Measurements from ENCODE around the gene PPM1N. TPM values are rescaled to one million over a fixed set of nuclear protein-coding genes. Genes with fewer than 3 reads are reported as not detected.
A peak's percentile ranks its signal among the peaks of the same experiment; 100 is the strongest.

The PPM1N gene
- total RNA-seq, 2 experiments from 2014 or later, result 3.3 to 3.5 TPM

DNA sequence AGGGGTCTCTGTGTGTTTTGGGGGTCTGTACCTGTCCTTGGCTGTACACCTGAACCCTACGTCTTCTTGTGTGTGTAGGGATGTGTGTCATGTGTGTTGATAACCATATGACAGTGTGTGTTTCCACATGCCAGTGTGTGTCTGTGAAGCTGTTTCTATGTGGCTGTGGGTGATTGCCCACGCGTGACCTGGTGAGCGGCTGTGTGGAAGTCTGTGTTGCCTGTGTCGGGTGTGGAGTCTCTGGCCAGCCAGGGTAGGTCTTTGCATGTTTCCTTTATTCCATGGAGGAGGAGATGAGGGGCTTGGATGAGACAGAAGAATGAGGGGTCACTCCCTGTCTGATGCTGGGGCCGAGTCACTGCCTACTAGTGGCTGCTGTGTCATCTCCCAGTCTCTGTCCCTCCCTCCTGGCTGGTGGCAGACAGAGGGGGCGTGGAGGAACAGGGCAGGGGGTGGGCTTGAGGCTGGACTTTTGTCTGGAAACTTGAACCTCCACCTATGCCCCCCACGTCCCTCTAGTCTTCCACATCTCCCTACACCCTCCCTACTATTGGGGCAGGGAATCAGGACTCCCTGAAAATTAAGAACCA, 33.3 kb upstream of the PPM1N start:
- no peak overlapping the region for H3K27ac Mint-ChIP-seq
- peaks cover 8% of the 10 kb centered on the region for H3K36me3 ChIP-seq (ENCODE audit: insufficient read depth, low read length)
- H3K27me3 Mint-ChIP-seq, result peaks cover 4% of the 10 kb centered on the region
- H3K36me3 Mint-ChIP-seq (ENCODE audit: low read depth), result peaks cover 25% of the 10 kb centered on the region
- no peak overlapping the region for H3K27ac ChIP-seq (ENCODE audit: low read depth in 1 of 2, low read length in 2 of 2)
- no peaks in the 10 kb centered on the region for H3K9me3 ChIP-seq (ENCODE audit: control insufficient read depth in 1 of 2, insufficient read depth in 1 of 2, low read length in 2 of 2)
- peaks cover 19% of the 10 kb centered on the region for H3K4me1 Mint-ChIP-seq (ENCODE audit: low read depth)
- TF ChIP-seq, protein P1, sequence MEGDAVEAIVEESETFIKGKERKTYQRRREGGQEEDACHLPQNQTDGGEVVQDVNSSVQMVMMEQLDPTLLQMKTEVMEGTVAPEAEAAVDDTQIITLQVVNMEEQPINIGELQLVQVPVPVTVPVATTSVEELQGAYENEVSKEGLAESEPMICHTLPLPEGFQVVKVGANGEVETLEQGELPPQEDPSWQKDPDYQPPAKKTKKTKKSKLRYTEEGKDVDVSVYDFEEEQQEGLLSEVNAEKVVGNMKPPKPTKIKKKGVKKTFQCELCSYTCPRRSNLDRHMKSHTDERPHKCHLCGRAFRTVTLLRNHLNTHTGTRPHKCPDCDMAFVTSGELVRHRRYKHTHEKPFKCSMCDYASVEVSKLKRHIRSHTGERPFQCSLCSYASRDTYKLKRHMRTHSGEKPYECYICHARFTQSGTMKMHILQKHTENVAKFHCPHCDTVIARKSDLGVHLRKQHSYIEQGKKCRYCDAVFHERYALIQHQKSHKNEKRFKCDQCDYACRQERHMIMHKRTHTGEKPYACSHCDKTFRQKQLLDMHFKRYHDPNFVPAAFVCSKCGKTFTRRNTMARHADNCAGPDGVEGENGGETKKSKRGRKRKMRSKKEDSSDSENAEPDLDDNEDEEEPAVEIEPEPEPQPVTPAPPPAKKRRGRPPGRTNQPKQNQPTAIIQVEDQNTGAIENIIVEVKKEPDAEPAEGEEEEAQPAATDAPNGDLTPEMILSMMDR (IDR thresholded peaks at IDR 0.05), result no peak
- no peak overlapping the region for H3K4me3 ChIP-seq (ENCODE audit: low read length)
- intact Hi-C loops (cut with DNase I, micrococcal nuclease), result loop anchor here in 1 of 2 experiments (1.0 kb wide), 1 partner anchor 9 kb away; no protein-coding TSS in a partner anchor
- H3K4me1 ChIP-seq (ENCODE audit: insufficient read depth, low read length), result peaks cover 16% of the 10 kb centered on the region
- H3K4me3 Mint-ChIP-seq, result no peak overlapping the region
- H3K27me3 ChIP-seq (ENCODE audit: control insufficient read depth in 1 of 2, insufficient read depth in 2 of 2, low read length in 2 of 2), result no peaks in the 10 kb centered on the region
- ATAC-seq (ENCODE audit: poor library complexity) (no peak), DNase-seq (no peak)
- H3K9me3 Mint-ChIP-seq, result no peaks in the 10 kb centered on the region
- ChIA-PET CTCF (interaction anchor here (1.3 kb wide), 1 partner anchor 19 kb away, joined by 5 read pairs; no protein-coding TSS in a partner anchor), POLR2A (no interaction called here)

DNA sequence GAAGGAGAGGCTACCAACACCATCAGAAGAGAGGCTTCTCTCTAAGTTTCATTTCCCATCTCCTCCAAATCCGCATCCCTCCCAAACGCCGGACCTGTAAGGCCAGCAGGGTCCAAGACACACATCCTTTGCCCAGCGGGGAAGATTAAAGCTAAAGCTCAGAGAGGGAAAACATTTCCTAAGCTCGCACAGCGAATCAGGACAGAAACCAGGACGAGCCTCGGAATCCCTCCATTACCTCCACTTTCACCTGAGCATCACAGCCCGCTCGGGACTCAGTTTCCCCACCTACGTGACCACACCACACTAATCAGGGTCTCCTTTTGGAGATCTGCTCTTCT, 31.2 kb upstream of the PPM1N start:
- peak overlapping the region; percentile 96 to 99 for H3K27ac ChIP-seq (ENCODE audit: low read depth in 1 of 2, low read length in 2 of 2)
- peaks cover 11% of the 10 kb centered on the region for H3K27me3 Mint-ChIP-seq
- ChIA-PET CTCF (interaction anchor here (1.5 to 7.1 kb wide), 5 partner anchors 10 to 175 kb away, joined by 6 to 128 read pairs (median 7); no protein-coding TSS in a partner anchor), POLR2A (interaction anchor here (0.6 to 4.9 kb wide), 8 partner anchors 11 to 303 kb away, joined by 3 to 119 read pairs (median 5); partner anchors contain the start of gene OPA3)
- H3K36me3 ChIP-seq (ENCODE audit: insufficient read depth, low read length), result peaks cover 30% of the 10 kb centered on the region
- ATAC-seq (ENCODE audit: poor library complexity) (no peak), DNase-seq (no peak)
- H3K4me1 ChIP-seq (ENCODE audit: insufficient read depth, low read length), result peaks cover 32% of the 10 kb centered on the region
- peak overlapping the region; percentile 94 for H3K4me3 ChIP-seq (ENCODE audit: low read length)
- H3K4me1 Mint-ChIP-seq (ENCODE audit: low read depth), result peaks cover 29% of the 10 kb centered on the region
- no peaks in the 10 kb centered on the region for H3K9me3 ChIP-seq (ENCODE audit: control insufficient read depth in 1 of 2, insufficient read depth in 1 of 2, low read length in 2 of 2)
- intact Hi-C loops (cut with DNase I, micrococcal nuclease), result loop anchor here (1.0 kb wide), 1 partner anchor 16 kb away; no protein-coding TSS in a partner anchor
- H3K9me3 Mint-ChIP-seq, result no peaks in the 10 kb centered on the region
- H3K27ac Mint-ChIP-seq, result peak overlapping the region; percentile 98
- H3K4me3 Mint-ChIP-seq, result peak overlapping the region; percentile 96
- H3K27me3 ChIP-seq (ENCODE audit: control insufficient read depth in 1 of 2, insufficient read depth in 2 of 2, low read length in 2 of 2), result peaks cover 0 to 1% of the 10 kb centered on the region in 2 experiments
- TF ChIP-seq, protein P1 (IDR thresholded peaks at IDR 0.05), result no peak
- H3K36me3 Mint-ChIP-seq (ENCODE audit: low read depth), result peaks cover 25% of the 10 kb centered on the region

DNA sequence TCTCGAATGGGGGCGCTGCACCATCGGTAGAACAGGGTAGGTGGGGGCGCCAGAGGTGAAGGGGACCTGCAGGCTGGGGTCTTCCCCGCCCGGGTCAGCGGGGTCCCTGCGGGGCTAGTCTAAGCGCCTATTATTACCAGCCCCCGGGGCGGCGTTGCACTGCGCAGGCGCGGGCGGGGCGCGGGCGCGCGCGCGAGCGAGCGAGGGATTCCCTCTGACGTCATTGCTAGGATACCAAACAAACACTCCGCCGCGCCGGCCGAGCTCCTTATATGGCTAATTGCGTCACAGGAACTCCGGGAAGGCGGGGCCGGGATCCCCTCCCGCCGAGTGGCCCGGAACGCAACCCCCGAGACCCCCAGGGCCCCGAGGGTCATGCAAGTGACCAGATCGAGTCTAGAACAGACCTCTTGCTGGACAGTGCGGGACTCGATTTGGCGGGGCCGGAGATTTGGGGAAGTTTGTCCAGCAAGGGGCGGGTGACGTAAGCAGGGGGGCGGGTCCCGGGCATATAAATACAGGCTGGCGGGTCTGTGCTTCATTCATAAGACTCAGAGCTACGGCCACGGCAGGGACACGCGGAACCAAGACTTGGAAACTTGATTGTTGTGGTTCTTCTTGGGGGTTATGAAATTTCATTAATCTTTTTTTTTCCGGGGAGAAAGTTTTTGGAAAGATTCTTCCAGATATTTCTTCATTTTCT, 30.6 kb upstream of the PPM1N start, which contains the start of gene FOSB:
Gene FOSB (plus strand): TSS at position 541 of the 703 bp plus-strand sequence. CDS start 591 bp downstream, outside the sequence.
- ATAC-seq (ENCODE audit: poor library complexity) (peak; percentile 17), DNase-seq (peak; percentile 88 to 98 (median 94))
- intact Hi-C loops (cut with DNase I, micrococcal nuclease), result loop anchor here (1.0 kb wide), 1 partner anchor 16 kb away; no protein-coding TSS in a partner anchor
- Mint-ChIP-seq H3K36me3 (ENCODE audit: low read depth) (peaks cover 26% of the 10 kb centered on the region), H3K27me3 (peaks cover 16% of the 10 kb centered on the region), H3K4me3 (peak within 1 kb of the TSS; percentile 96), H3K27ac (peak within 1 kb of the TSS; percentile 98), H3K4me1 (ENCODE audit: low read depth) (peaks cover 31% of the 10 kb centered on the region), H3K9me3 (no peaks in the 10 kb centered on the region)
- ChIA-PET CTCF (interaction anchor here (0.9 to 7.1 kb wide), 8 partner anchors 10 to 175 kb away, joined by 3 to 128 read pairs (median 6); no protein-coding TSS in a partner anchor), POLR2A (interaction anchor here (0.6 to 4.9 kb wide), 14 partner anchors 11 to 302 kb away, joined by 3 to 119 read pairs (median 4); partner anchors contain the start of genes OPA3, QPCTL and SNRPD2)
- peak within 1 kb of the TSS; percentile 96 to 99 for H3K27ac ChIP-seq (ENCODE audit: low read depth in 1 of 2, low read length in 2 of 2)
- peaks cover 34% of the 10 kb centered on the region for H3K4me1 ChIP-seq (ENCODE audit: insufficient read depth, low read length)
- H3K9me3 ChIP-seq (ENCODE audit: control insufficient read depth in 1 of 2, insufficient read depth in 1 of 2, low read length in 2 of 2), result no peaks in the 10 kb centered on the region
- TF ChIP-seq, protein P1 (IDR thresholded peaks at IDR 0.05), result no peak
- H3K27me3 ChIP-seq (ENCODE audit: control insufficient read depth in 1 of 2, insufficient read depth in 2 of 2, low read length in 2 of 2), result peaks cover 0 to 6% of the 10 kb centered on the region in 2 experiments
- H3K4me3 ChIP-seq (ENCODE audit: low read length), result peak within 1 kb of the TSS; percentile 94
- H3K36me3 ChIP-seq (ENCODE audit: insufficient read depth, low read length), result peaks cover 34% of the 10 kb centered on the region
